HG02884 (cell line): ENCODE results near the gene FRMD3.

Source experiments
- ATAC-seq: cut with Tn5 transposase; IDR thresholded peaks from one replicate; pipeline ENCODE4 v1.9.1; 2021; ENCODE audit warnings: mild to moderate bottlenecking, moderate library complexity; ENCODE audit not compliant: unreplicated experiment

Gene FRMD3

GRCh38 chr9:83474631-83475030, 63.6 kb downstream of the FRMD3 start:
- ATAC-seq = no peak

DNA sequence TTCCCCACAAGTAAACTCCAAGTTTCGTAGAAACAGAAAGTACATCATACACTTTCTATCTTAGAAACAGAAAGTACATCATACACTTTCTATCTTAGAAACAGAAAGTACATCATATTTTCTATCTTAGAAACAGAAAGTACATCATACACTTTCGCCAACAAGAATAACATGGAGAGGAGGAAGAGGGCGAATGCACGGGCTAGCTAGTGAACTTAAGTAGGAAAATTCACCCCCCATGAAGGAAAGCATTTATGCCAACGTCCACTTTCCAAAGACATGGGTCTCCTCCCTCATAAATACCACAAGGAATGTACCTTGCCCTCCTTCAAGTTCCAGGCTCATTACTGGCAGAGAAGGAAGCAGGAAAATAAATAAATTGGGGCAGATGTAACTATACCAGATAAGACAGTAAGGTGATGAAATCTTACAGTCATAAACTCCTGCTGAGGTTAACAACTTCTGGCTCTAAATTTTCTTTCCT, 64.7 kb downstream of the FRMD3 start:
- ATAC-seq = peak; percentile 96

- no peak for ATAC-seq
These were observed 65.4 kb downstream of the FRMD3 start for GRCh38 chr9:83472764-83473163.

DNA sequence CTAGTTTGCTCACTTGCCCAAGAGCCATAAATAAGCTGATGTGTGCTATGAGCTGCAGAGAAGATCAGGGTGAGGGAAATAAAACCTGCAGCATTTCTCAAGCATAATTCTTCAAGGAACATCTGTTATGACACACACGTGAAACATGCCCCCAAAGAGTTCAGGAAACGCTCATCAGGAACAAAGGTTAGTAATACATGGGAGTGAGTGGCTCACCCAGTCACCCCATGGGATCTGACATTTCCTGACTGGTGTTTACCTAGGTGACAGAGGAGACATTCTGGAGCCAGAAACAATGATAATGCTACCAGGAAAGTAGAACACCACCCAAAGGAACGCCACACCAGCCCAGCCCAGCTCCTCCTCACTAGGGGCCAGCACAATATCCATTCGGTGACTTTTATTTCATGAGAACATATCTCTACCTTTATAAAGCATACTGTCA, 66.0 kb downstream of the FRMD3 start:
- no peak for ATAC-seq

DNA sequence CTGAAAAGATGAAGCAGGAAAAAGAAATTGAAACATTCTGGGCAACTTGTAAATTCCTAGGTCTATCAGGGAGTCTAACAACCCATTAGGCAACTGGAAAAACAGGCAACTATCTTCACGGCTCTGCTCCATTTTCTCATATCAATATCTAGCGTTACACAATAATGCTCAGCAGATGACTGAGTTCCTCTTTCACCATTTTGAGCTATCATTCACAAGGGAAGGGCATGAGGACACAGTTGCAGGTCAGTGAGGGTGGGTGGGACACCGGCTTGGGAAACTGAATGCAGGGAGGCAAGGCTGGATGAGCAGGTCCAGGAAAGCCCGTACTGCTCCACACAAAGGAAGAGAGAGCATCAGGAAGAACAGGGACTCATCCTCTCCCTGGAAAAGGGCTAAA, 67.0 kb downstream of the FRMD3 start:
- no peak for ATAC-seq

DNA sequence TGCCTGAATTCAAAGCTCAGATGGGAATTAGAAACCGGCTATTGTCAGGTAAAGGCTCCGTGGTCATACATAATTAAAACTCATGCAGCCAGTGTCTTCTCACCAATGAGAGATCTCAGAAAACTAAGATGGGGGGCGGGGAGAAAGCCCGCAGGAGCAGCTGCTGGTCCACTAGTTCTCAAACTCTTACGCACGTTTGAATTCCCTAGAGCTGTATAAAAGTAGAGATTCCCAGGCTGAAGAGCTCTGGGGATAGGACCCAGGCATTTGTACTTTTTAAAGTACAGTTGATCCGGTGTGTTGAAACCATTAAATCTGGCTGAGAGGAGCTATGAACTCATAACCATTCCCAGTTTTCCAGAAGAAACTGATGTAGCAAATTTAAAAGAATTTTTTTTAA, 68.5 kb downstream of the FRMD3 start:
- ATAC-seq = no peak

GRCh38 chr9:83468821-83469220, 69.4 kb downstream of the FRMD3 start:
- no peak for ATAC-seq

DNA sequence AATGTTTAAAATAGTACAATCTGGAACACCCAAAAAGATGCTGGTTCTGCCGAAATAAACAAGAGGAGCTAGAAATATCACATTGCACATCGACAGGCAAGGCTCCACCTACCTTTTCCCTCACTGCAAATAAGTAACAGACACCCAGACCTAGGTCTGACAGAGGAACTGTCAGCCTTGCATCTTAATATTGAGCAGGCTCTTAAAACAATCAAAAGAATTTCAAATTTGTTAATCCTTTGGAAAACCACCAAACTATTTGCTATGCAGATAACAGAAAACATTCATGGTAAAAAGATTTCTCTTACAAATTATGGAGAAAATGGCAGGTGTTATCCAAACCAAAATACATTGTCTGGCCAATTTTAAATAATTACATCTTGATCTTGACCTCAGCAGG, 71.3 kb downstream of the FRMD3 start:
- ATAC-seq = no peak

DNA sequence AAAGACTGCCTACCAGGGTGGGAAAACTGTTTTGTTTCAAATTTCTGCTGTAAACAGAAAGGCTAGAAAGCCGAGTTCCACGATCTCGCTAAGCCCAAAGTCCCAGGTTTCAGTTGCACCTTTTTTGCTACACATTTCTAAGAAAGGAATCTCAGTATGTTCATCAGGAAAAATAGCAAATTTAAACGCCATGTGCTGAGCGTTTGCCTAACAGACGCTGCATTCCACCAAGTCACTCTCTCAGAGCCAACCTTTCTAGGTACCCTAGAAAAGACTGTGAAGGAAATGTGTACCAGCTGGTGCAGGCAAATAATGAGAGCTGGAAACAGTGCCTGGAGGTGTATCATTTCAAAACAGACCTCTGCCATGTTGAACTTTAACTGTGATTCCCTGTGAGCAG, 71.8 kb downstream of the FRMD3 start:
- no peak for ATAC-seq

GRCh38 chr9:83459830-83460229, 78.4 kb downstream of the FRMD3 start:
- ATAC-seq = no peak

- no peak for ATAC-seq
These were observed 79.7 kb downstream of the FRMD3 start for GRCh38 chr9:83458530-83458929.

- no peak for ATAC-seq
These were observed 81.2 kb downstream of the FRMD3 start for GRCh38 chr9:83457005-83457404.

GRCh38 chr9:83456226-83456625, 82.0 kb downstream of the FRMD3 start:
- ATAC-seq = no peak

GRCh38 chr9:83454076-83454475, 84.1 kb downstream of the FRMD3 start:
- no peak for ATAC-seq

DNA sequence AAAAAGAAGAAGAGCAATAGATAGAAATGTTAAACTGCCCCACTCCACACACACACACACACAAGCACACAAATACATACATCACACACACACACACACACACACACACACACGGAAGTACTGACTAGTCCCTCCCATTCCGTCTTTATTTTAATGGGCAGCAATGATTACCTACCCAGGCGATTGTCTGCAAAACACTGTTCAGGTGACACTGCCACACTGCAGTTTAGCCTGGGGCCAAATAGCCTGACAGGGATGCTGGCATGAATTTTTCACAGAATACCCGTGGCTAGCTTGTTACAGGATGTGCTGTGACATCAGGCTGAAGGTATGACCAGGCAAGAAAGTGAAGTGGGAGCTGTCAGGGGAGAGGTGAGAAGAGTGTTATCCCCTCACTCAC, 86.9 kb downstream of the FRMD3 start:
- ATAC-seq = no peak

DNA sequence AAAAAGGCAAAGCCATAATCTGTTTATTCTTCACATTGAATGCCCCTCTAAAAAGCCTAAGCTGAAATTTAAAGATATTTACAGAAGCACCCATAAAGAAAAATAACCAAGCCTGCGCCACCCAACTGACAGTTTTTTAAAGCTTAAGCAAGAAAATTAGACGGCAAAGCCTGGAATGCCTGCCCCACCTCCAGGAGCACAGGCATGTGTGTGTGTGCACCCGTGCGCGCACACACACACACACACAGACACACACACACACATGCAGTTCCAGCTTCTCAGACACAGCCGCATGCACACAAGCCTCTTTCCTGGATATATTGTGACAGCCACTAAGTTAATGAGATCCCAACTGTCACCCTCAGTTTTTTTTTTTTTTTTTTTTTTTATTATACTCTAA, 88.2 kb downstream of the FRMD3 start:
- ATAC-seq = no peak

DNA sequence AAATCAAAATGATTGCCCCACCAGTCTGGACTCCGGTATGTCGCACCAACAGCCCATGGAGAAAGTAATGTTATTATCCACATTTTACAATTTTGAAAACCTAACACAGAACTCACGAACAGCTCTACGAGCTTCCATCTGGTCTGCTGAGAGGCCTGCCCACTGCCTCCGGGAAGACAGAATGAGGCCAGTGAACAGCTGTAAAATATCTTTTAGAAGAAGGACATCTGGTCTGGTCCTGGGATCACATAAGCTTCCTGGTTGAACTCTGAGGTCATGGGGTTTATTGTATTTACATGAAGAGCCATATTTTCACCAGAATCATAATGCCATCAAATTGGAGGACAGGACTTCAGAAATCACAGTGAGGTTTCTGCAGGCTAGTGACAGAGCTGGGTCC, 89.0 kb downstream of the FRMD3 start:
- no peak for ATAC-seq

- ATAC-seq = no peak
These were observed 89.6 kb downstream of the FRMD3 start for GRCh38 chr9:83448626-83449025.

- no peak for ATAC-seq
These were observed 90.8 kb downstream of the FRMD3 start for GRCh38 chr9:83447351-83447750.

GRCh38 chr9:83445703-83446265, 92.4 kb downstream of the FRMD3 start:
- no peak for ATAC-seq

- ATAC-seq = no peak
These were observed 94.1 kb downstream of the FRMD3 start for GRCh38 chr9:83444110-83444509.

DNA sequence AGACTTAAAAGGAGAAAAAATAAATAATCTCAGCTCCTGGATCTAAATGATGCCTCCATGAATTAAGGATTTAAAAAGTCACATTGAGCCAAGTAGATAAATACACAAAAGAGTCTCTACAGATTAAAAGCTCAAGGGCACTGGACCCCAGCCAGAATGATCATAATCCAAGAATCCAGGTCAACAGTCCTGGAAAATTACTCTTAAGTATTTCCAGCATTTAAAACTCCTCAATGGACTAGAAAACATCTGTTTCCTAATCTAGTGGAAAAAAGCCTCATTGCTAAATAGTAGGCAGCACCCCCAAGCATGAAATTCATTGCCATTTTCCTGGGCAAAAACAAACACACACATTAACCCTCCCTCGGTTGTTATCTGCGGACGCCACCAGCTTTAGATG, 96.8 kb downstream of the FRMD3 start:
- no peak for ATAC-seq

DNA sequence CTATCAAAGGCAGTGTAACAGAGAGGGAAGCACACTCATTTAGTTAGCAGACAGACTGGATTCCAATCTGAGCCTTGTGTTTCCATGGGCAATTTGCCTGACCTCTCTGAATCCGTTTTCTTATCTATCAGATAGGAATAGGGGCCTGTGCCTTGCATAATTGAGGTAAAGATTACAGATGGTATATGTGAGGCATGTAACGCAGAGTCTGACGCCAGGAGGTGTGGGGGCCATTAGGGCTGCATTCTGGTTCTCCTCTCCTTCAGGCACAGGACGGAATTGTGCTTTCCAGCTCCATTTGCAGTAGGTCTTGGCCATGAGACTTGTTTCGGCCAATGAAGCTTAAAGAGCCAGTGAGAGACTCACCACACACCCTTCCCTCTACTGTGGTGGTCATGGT, 97.6 kb downstream of the FRMD3 start:
- ATAC-seq = no peak
